Stimulated activated CD8-positive, alpha-beta memory T cell treated with anti-CD3 and anti-CD28 coated beads, Interleukin-15, amount 100 ng/mL, for 1 hour (primary cell): ENCODE results near the gene SNX20.

Experiments
- DNase-seq: peaks from one replicate; pipeline ENCODE4 v3.0.0-alpha.2; 2020; ENCODE audit warnings: low read depth

The SNX20 gene

DNA sequence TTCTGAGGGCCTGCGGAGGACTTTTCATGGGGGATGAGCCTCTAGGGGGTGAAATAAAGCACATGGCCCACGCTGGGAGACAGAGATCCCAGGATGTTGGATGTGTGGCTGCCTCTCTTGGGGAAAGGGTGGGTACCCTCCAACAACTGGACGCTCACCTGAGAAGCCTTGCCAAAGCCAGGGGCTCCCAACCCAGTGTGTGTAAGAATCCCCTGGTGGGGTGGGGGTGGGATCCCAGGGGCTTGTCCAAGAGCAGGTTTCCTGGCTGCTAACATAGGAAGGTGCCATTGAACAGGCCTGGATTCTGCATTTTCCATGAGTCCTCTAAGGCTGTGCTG is 587 bp downstream of the SNX20 start:
- no peak for DNase-seq

DNA sequence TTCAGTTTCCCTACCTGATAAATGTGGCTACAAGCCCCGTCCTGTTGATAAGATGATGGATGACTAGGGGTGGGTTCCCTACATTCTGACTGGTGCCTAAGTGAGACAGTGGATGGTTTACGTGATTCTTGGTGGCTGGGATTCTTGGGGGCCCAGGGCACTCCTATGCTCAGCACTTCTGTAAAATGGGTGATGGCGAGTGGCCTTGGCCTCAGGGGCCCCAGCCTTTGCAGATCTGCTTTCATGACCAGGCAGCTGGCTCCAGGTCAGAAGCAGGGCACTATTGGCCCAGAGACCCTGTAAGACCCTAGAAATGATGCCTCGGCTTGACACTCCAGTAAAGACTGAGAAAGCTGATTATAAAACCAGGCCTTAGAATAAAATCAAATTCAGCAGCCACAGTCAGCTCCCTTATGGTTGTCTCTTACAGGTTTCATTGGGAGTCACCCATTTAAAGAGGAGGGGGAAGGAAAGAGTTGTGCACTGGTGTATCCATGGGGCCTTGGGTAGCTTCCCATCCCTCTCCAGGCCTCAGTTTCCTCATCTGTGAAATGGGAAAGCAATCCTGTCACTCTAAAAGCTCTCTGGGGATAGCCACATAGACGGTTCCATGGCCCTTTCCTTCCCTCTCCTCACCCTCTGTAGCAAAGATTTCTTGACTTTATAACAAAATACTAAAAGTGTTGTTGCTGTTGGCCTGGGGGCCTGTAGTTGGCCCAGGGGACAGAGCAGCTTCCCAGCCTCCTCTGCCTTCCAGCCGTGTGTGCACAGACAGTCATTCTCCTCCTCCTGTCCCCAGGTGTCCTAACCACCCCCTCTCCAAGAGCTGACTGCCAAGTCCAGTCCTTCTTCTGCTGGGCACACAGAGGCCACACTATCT is 1.2 kb downstream of the SNX20 start:
- DNase-seq = no peak

DNA sequence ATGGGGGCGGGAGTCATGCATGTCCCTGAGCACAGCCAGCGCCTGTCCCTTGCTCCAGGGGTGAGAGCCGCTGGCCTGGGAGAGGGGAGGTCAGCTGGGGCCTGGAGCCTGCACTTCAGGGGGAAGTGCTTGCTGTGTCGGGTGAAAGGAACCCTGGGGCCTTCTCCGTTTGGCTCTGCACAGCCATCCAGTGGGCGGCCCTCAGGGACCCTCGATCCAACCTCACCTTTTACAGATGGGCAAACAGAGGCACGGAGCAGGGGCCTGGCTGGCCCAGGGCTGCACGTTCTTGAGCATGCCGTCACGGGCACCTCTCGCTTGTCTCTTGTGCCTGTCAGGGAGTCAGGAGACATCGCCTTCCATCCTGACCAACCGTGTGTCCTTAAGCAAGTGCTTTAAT is 1.8 kb downstream of the SNX20 start:
- DNase-seq = no peak

DNA sequence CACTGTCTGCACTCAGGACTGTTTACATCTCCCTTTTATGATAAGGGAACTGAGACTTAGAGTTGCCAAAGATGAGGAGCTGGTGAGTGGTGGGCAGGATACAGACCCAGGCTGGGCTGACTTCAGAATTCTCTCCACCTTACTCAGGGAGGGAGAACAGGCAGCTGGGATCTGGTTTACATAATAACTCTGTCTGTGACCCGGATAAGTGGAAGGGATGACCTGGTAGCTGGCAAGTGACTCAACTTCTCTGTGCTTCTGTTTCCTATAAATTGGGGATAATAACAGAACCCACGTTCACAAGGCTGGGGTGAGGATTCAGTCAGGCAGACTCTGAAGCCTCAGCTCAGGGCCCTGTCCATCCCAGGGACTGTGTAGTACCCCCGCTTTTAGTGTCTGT is 2.6 kb downstream of the SNX20 start:
- DNase-seq = no peak

DNA sequence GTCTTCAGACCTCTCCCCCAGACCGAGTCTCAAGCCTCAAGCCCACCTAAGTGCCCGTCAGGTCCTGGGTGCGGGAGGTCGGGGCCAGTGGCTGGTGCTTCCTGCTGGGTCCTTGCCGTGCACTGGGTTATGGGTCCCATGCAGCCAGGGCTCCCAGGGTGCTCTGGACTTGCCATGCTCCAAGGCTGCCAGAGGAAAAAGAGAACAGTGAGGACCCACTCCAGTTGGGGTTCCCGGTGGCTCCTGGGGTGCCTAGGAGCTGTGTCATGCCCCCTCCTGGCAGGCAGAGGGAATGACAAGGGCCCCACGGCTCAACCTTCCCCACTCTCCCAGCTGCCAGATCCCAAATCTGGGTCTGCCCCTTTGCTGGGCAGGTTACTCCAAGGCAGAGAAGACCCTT is 3.8 kb downstream of the SNX20 start:
- no peak for DNase-seq

DNA sequence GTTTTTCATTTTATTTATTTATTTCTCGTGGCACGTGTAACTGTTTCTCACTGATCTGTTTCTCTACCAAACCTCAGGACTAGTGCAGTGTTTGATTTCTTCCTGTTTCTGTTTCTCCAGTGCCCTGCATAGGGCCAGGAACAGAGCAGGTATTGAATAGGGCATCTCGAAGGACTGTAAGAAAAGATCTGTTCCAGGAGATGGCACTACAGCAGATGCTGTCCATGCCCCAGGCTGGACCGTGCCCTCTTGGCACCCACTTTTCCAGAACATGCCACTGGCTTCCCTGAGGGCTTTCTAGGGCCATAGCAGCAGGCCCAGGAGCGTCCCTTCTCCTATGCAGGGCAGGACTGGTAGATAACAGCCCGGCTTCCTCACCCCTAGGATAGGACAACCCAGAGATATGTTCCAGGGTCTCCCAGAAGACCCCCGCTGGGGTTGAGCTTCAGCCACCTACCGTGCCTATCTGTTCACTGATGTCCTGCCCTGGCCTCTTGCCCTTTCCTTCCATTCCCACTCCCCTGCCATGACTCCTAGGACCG is 4.4 kb downstream of the SNX20 start:
- DNase-seq = no peak

DNA sequence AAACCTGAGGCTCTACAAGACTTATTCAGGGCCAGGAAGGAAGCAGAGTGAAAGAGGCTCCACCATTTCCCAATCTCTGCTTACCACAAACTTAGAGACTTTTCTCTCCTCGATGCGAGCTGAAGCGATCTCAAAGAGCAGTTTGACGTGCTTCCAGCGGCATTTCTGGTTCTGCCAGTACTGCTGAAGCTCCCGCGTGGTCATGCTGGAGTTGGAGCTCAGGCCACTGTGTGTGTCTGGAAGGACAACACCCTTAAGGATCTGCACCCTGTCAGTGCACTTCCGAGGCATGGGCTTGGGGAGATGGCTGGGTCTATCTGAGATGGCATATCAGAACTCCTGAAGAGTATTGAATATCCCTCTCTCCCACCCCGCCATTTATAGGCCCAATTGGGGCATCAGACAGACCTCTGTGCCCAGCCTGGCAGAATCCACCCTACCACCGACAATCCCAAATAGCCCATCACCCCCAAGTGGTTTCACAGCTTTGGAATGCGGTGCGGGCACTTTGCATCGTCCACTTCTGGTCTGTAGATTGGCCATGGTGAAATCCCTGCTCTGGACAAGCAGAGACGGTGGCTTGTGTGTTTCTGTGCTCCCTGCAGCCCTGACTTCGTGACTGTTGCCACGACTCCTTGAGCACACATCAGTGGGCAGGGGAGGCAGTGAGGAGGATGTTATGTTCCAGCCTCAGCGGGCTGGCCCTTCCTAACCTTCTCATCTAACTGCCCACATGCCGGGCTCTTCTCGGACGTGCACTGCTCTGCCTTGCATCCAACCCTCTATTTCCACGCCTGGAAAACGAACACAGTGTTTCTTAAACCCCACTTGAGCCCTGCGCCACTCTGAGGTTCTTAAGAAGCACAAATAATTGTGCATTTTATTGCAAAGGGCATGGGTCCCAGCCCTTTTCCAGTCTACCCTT is 5.2 kb downstream of the SNX20 start:
- DNase-seq = no peak

DNA sequence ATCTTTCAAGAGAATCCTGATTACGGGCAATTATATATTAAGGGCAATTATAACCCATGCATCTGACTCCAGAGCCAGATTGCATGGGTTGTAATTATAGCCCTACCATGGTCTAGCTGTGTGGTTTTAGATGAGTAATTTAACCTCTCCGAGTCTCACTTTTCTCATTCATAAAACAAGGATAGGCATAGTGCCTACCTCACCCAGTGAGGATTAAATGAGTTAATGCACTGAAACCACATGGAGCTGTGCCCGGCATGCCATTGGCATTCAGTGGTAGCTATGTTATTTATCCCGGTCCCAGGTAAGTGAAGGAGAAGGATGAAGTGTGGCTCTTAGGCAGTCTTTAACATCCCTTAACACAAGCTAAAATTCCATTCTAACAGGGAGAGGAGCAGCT is 6.3 kb downstream of the SNX20 start:
- DNase-seq = no peak

DNA sequence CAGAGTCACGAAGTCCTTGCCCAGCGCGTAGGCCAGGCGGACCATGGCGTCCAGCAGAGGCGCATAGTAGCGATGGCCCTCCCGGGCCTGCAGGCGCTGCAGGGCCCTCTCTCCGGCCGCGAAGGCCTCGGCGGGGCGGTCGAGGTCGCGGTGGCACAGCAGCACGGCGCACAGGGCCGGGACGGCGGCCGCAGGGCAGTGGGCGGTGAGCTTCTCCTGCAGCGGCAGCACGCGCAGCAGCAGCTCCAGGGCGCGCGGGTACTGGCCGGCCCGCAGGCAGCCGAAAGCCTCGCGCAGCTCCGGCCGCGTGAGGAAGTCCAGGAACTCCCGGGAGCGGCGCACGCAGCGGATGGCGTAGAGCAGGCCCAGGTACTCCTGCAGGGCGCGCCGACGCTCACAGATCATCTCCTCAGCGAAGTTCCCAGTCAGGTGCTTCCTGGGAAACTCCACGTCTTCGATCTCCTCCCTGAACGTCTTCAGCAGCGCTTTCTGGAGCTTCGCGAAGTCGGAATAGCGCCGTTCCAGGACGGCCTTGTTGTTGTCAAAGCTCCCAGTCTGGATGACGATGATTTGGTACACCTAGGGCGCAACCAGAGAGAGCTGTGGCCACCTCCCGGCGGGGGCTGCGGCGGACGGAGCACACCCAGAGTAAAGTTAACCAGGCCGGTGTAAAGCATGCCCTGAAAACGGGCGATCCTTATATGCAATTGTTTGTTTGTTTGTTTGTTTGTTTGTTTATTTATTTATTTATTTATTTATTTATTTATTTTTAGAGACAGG is 7.4 kb downstream of the SNX20 start:
- DNase-seq = no peak

DNA sequence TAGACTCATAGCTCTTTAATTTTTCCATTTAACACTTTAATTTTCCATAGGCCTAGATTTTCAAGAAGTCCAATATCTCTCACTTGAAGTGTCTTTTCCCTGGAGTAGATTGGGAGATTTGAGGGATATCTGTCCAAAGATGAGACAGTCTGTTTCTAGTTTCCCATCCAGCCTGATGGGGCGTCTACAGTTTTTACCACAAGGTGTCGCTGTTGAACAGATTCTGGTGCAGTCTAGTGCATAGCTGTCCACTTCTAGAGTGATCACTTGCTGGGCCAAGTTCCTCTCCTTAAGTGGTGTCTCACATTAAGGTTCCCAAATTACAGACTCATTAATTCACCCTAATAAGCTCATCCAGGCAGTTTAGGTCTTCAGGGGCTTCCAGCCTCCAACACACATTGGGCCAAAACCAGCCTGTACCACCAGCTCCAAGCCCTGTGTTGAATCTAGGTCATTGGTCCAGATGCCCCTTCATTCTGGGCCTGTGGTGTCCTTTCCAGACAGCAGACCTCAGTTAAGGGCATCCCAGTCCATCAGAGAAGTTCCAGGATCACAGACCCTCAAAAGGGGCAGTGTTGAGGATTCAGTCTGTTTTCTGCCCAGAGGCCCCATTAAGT is 9.4 kb downstream of the SNX20 start:
- DNase-seq = no peak

DNA sequence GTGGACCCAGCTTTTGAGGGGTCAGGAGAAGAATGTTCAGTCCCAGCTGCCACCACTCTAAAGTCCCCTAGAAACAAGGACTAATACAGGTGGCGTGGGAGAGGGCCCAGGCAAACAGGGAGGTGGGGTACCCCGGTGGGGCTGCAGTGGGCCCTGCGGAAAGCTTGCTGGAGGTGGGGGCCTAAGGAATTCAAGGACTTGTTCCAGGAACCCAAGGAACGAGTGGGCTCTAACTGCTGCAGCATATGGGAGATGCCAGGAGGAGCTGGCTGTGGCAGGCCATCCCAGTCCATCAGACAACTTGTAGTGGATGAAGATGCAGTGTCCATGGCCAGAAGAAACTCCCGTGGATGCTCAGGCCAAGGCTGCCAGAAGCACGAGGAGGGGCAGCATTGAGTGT is 10.6 kb downstream of the SNX20 start:
- DNase-seq = no peak

DNA sequence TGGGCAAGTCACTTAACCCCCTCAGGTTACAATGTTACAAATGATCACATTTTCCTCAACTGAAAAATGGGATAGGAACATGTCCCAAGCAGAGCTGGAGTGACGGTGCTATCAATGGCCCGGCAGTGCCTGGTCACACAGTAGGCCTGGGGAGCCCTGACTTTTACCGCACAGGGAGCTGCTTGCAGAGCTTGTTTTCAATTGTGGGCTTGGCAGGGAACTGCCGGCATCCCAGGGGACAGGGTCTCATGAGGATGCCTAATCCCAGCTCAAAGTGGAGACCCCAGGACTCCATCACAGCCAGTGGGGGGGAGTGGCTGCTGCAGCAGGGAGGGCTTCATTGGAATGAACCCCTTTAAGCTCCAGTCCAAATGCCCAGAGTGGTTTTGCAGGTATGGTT is 11.4 kb downstream of the SNX20 start:
- DNase-seq = no peak

DNA sequence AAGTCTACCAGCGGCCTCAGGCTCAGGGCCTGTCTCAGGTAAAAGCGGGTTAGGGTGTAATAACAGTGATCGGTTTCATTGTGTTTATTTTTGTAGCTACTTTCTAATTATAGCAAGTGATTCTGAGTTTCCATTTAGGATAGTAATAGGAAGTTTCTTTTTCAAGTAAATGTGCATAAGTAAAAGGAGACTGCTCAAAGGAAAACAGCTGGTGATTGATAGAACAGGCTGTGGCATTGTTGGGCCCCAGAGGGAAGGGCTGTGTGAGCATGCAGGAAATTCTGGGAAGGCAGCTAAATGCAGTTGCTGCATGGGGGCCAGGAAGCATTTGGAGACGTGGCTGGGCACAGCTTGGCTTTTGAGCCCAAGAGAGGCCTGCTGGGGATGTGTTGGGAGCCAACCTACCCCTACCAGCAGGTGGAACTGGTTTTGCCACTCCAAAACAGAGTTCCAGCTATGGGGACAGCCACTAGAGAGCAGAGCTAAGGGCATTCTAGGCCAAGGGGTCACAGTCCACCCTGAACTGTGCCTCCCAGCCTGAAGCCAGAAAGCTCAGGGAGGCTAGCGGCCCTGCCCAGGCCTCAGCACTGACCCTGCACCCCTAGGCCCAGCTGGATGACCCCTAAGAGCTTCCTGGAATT is 12.6 kb downstream of the SNX20 start:
- no peak for DNase-seq

DNA sequence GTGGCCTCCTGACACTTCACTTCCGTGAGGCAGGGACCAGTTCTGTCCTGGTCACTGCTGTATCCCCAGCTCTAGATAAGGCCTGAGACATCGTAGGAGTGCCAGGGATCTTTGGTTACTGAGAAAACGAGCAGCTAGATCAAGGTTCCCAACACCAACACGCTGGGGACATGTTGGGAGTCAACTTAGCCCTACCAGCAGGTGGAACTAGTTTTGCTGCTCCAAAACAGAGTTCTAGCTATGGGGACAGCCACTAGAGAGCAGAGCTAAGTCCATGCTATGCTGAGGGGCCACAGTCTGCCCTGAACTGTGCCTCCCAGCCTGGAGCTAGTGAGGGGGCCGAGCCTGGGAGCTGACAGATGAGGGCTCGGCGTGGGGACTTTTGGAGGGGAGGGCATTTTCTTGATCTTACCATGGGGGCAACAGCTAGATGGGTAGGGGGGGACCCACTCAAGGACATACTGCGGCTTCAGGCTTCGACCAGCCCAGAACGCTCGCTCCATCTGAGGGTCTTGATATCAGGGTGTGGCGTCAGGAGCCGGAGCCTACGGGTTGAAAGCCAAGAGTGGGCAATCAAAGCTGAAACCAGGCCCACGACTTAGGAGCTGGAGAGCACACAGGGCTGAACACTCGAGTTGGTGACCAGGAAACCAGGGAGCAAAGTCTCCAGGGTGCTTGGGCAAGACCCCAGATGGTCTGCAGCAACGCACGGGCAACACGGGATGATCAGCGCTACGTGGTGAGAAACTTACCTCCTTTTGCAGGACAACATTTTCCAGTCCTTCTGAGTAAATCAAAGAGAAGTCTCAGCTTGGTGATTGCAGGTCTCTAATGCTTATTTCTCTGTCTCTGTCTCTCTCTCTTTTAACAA is 13.4 kb downstream of the SNX20 start:
- no peak for DNase-seq

DNA sequence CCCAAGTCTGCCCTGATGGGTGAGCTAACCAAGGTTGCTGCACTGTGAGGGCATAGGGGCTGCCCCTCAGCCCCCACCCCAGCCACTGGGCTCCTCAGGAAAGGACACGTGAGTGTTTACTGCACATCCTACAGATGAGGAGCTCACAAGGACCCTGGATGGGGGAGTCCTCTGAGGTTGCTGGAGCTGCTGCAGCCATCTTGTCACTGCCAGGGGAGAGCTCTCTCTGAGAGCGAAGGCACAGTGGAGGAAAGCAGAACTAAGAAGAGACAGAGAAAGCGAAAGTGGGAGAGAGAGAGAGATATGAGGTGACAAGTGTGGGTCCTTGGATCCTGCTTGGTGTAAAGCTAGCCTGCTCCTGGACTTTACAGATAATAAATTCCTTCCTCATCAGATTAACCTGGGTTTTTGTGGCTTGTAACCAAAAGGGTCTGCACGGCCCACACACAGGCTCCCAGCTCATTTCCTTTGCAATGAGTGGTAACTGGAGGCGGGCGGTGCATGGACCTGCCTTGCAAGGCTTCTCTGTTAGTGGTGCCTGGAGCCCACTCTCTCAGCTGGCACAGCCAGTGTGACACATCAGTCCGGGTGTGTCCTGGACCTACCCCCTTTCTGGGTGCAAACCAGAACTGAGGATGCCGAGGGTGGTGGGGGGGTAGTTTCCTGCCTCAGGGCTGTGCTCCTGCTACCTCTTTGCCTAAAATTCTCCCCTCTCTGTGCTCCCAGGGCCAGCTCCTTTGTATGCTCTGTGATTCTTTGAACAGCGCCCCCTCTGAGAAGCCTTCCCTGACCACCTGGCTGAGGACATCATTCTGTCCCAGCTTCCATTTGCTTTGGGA is 14.2 kb downstream of the SNX20 start:
- no peak for DNase-seq

DNA sequence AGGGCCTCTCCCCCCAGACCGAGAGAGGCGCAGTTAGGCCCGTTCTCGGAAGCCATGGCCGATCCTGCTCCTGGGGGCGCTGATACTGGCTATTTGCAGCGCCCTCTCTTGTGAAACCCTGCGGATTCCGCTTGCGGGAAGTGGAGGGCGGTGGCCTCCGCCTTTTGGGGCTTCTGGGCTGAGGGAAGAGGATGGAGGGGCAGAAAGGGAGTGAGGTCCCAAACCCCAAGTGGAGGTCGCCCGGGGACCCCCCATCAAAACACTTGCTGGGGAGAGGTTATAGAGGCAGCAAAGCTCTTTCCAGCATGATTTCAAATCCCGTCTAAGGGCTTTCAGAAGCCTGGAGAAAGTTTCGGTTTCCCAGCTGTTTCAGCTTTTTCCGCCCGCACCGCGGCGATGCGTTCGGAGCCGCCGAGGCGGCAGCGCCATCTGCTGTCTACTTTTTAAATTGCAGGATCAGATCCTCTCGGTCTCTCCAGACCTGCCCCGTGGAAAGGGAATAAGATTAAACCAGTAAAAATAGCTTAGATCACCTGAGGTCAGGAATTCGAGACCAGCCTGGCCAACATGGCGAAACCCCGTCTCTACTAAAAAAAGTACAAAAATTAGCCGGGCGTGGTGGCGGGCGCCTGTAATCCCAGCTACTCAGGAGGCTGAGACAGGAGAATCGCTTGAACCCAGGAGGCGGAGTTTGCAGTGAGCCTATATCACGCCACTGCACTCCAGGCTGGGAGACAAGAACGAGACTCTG is 15.8 kb downstream of the SNX20 start:
- DNase-seq = peak; percentile 85

DNA sequence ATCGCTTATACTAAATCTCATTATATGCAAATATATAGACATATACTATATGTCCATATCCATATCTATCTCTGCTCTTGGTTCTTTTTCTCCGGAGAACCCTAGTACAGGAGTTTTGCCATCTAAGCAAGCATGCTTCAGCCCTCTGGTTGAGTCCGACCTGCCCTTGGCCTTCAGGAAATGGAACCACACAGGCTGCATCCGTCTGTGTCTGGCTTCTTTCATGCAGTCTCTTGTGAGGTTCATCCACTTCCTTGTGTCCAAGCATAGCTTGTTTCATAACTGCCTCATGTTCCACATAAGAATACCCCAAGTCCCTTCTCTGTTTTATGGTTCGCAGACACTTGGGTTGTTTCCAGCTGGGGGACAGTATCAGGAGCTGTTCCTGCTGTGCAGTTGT is 16.8 kb downstream of the SNX20 start:
- no peak for DNase-seq

DNA sequence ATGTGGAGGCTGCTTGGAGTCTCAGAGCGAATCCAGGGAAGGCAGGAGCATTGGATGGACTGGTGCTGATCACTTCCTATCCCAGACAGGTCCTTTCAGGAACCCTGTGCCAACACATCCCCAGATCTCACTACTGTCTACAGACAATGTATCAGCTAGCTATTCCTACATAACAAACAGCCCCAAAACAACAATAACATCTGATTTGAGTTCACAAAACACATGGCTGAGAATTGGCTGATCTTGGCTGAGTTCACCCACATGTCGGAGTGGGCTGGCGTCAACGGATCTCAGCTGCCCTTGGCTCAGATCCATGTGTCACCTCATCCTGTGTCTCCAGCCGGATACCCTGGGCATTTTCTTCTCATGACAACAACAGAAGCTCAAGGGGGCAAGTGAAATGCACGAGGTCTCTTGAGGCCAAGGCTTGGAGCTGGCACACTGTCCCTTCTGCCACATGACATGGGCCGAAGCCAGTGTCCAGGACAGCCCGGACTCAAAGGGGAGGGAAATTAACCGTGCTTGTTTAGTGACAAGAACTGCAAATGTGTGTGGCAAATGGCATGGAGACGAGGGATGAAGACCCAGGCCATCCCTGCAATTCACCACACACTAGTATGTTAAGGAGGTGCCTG is 18.7 kb downstream of the SNX20 start:
- no peak for DNase-seq
